ENCODE data around the gene SMIM35.
A peak's percentile ranks its signal among the peaks of the same experiment; 100 is the strongest.

The SMIM35 gene

GRCh38 chr11:118012083-118012669, 74.6 kb downstream of the SMIM35 start:
- Histone ChIP-seq H3K4me1 (ENCODE audit: low read length) (peaks cover 86% of the 10 kb centered on the region), H3K4me2 (ENCODE audit: low read length) (peak overlapping the region; percentile 49), H3K79me2 (ENCODE audit: low read length) (no peaks in the 10 kb centered on the region), H4K20me1 (ENCODE audit: insufficient read depth, low read length) (no peaks in the 10 kb centered on the region), H3K9ac (ENCODE audit: low read length) (peak overlapping the region; percentile 96), H3K27ac (ENCODE audit: low read length) (peak overlapping the region; percentile 95), H3K36me3 (replicated peaks; ENCODE audit: low read depth, low read length) (peaks cover 10% of the 10 kb centered on the region), H2AFZ (ENCODE audit: low read depth, low read length) (no peak overlapping the region), H3K27me3 (ENCODE audit: low read depth, low read length) (no peaks in the 10 kb centered on the region), H3K4me3 (ENCODE audit: low read length) (peak overlapping the region; percentile 2; the same call in 1 of the 2 replicates), H3K9me3 (ENCODE audit: insufficient read depth, low read length) (peaks cover 12% of the 10 kb centered on the region; the same call in 1 of the 2 replicates)
- TF ChIP-seq CTCF (IDR thresholded peaks at IDR 0.05; ENCODE audit: low read depth, low read length) = no peak

- Histone ChIP-seq H3K4me2 (ENCODE audit: low read length) (peak overlapping the region; percentile 69), H3K9me3 (ENCODE audit: insufficient read depth, low read length) (no peaks in the 10 kb centered on the region), H3K79me2 (ENCODE audit: low read length) (no peaks in the 10 kb centered on the region), H3K9ac (ENCODE audit: low read length) (peak overlapping the region; percentile 97), H3K27ac (ENCODE audit: low read length) (peak overlapping the region; percentile 95), H4K20me1 (ENCODE audit: insufficient read depth, low read length) (no peaks in the 10 kb centered on the region), H2AFZ (ENCODE audit: low read depth, low read length) (no peak overlapping the region), H3K36me3 (replicated peaks; ENCODE audit: low read depth, low read length) (no peaks in the 10 kb centered on the region), H3K27me3 (ENCODE audit: low read depth, low read length) (no peaks in the 10 kb centered on the region), H3K4me1 (ENCODE audit: low read length) (peaks cover 90% of the 10 kb centered on the region), H3K4me3 (ENCODE audit: low read length) (peak overlapping the region; percentile 51)
- TF ChIP-seq CTCF (IDR thresholded peaks at IDR 0.05; ENCODE audit: low read depth, low read length) (no peak), EZH2phosphoT487 (IDR thresholded peaks at IDR 0.05; ENCODE audit: low read depth) (no peak)
These were observed 75.9 kb downstream of the SMIM35 start for GRCh38 chr11:118010738-118011461.

GRCh38 chr11:118009864-118010737, 76.7 kb downstream of the SMIM35 start:
- Histone ChIP-seq H3K4me1 (ENCODE audit: low read length) (peaks cover 90% of the 10 kb centered on the region), H3K4me2 (ENCODE audit: low read length) (peak overlapping the region; percentile 69), H2AFZ (ENCODE audit: low read depth, low read length) (no peak overlapping the region), H3K36me3 (replicated peaks; ENCODE audit: low read depth, low read length) (no peaks in the 10 kb centered on the region), H4K20me1 (ENCODE audit: insufficient read depth, low read length) (no peaks in the 10 kb centered on the region), H3K9ac (ENCODE audit: low read length) (peak overlapping the region; percentile 97), H3K79me2 (ENCODE audit: low read length) (no peaks in the 10 kb centered on the region), H3K4me3 (ENCODE audit: low read length) (peak overlapping the region; percentile 51), H3K27ac (ENCODE audit: low read length) (peak overlapping the region; percentile 95), H3K27me3 (ENCODE audit: low read depth, low read length) (no peaks in the 10 kb centered on the region), H3K9me3 (ENCODE audit: insufficient read depth, low read length) (no peaks in the 10 kb centered on the region)
- no peak for TF ChIP-seq EZH2phosphoT487 (IDR thresholded peaks at IDR 0.05; ENCODE audit: low read depth)
- no peak for TF ChIP-seq CTCF (IDR thresholded peaks at IDR 0.05; ENCODE audit: low read depth, low read length)
